ENCODE data around the gene MRGPRE. TPM values are rescaled to one million over a fixed set of nuclear protein-coding genes. Genes with fewer than 3 reads are reported as not detected.

Gene MRGPRE
- total RNA-seq, 4 donors from 2014 or later, result not detected

DNA sequence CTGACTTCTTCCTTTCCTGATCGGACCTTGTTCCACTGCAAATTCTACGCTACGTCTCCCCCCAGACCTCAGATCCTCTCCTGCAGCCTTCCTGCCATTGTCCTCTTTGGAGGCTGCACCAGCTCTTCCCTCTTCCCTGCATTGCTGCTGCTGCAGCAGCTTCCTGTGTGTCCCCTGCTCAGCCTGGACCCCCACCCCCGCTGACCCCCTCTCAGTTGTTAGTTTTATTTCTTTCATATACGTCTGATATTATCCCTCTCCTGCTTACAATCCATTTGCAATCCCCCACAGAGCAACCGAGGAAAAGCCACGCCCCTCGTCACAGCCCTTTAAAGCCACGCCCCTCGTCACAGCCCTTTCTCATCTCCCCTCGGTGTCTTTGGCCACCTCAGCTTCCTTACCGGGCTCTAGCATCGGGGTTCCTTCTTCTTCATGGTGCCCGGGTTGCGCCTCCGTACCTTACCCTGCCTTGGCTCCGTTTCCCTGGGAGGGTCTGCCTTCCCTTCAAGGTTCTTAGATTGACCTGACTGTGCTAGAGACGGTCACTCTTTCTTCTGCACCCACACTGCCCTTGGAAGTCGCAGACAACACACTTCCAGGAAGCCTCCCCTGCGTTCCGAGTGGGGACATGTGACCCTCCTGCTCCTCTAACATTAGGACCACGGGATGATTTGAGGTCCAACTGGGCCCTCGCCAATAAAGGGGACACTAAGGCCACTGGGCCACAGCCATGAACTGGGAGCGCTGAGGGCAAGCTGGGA is 18.4 kb downstream of the MRGPRE start:
- intact Hi-C loops (cut with DNase I; ENCODE audit: low total_unique reads), result loop anchor here (10.0 kb wide), 1 partner anchor 109 kb away; no protein-coding TSS in a partner anchor

DNA sequence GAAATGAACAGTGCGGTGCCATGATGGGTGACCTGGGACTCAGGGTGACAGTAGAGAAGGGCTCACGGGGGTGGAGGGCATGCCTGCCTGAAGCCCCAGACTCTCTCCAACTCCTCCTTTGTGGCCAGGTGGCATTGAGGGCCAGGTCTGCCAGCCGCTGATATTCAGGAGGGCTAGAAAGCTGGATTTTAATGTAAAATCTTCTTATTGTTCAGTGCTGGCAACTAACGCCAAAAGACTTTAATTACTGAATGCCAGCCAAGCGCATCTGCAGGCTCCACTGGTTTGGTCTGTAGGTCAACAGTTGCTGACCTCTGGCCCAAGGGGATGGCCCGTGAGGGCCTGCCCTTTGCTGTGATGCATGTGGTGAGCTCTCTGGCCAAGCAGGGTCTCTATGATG is 23.9 kb downstream of the MRGPRE start:
- TF ChIP-seq, protein P1, sequence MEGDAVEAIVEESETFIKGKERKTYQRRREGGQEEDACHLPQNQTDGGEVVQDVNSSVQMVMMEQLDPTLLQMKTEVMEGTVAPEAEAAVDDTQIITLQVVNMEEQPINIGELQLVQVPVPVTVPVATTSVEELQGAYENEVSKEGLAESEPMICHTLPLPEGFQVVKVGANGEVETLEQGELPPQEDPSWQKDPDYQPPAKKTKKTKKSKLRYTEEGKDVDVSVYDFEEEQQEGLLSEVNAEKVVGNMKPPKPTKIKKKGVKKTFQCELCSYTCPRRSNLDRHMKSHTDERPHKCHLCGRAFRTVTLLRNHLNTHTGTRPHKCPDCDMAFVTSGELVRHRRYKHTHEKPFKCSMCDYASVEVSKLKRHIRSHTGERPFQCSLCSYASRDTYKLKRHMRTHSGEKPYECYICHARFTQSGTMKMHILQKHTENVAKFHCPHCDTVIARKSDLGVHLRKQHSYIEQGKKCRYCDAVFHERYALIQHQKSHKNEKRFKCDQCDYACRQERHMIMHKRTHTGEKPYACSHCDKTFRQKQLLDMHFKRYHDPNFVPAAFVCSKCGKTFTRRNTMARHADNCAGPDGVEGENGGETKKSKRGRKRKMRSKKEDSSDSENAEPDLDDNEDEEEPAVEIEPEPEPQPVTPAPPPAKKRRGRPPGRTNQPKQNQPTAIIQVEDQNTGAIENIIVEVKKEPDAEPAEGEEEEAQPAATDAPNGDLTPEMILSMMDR (IDR thresholded peaks at IDR 0.05), result no peak
- TF ChIP-seq POLR2A (IDR thresholded peaks at IDR 0.05), result no peak

More for the DNA sequence above, 18.4 kb downstream of the MRGPRE start:
- DNase-seq (ENCODE audit: low spot score in 2 of 2), result no peak
- TF ChIP-seq, protein P1 (IDR thresholded peaks at IDR 0.05), result no peak
- no peak for TF ChIP-seq POLR2A (IDR thresholded peaks at IDR 0.05)
- no peak overlapping the region for H3K4me3 ChIP-seq (ENCODE audit: low read depth, poor library complexity, severe bottlenecking)
- 58 to 62% methylated on average over 24 of the region's 24 CpGs for WGBS, 2 donors

DNA sequence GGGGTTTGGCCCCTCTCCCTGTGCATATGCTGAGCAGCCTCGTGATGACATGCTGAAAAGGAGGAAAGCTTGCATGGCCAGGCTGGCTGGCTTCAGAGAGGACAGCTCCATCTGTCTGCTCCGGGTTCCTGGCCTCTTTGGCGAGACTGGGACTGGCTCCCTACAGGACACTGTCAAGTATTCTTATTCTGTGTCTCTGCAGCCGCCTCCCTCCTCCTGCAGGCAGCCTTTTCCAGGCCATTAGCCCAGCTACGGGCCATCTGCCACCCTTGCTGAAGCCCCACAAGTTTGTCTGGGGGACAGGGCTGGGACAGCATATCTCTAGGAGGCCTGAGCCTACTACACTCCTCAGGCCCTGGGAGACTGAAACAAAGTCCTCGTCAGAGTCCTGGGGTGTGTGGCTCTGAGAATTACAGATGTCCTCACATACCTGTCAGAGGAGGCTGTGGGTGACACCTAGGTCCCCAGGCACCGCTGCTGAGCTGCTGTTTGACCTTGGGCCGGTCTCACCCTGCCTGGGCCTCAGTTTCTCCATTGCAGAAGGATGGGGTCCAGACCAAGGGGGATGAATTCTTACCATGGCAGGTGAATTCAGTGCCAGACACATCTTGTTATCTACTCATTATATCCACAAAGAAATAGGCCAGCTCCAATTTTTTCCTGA is 24.6 kb downstream of the MRGPRE start:
- 81 to 86% methylated on average over 8 of the region's 8 CpGs for WGBS, 2 donors
- TF ChIP-seq, protein P1 (IDR thresholded peaks at IDR 0.05), result no peak
- no peak for TF ChIP-seq POLR2A (IDR thresholded peaks at IDR 0.05)
- intact Hi-C loops (cut with DNase I; ENCODE audit: low total_unique reads), result no loop called here
- no peak overlapping the region for H3K4me3 ChIP-seq (ENCODE audit: low read depth, poor library complexity, severe bottlenecking)
- DNase-seq (ENCODE audit: low spot score in 2 of 2), result no peak

More for the DNA sequence above, 23.9 kb downstream of the MRGPRE start:
- WGBS, 2 donors, result 84 to 87% methylated on average over 6 of the region's 6 CpGs
- intact Hi-C loops (cut with DNase I; ENCODE audit: low total_unique reads), result no loop called here
- no peak for DNase-seq (ENCODE audit: low spot score in 2 of 2)
- no peak overlapping the region for H3K4me3 ChIP-seq (ENCODE audit: low read depth, poor library complexity, severe bottlenecking)

DNA sequence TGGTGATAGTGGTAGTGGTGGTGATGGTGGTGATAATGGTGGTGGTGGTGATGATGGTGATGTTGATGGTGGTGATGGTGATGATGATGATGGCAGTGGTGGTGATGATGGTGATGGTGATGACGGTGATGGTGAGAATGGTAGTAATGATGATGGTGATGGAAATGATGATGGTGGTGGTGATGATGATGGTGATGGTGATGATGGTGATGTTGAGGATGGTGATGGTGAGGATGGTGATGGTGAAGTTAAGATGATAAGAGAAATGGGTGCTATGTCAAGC is 25.4 kb downstream of the MRGPRE start:
- H3K4me3 ChIP-seq (ENCODE audit: low read depth, poor library complexity, severe bottlenecking), result no peak overlapping the region
- no peak for DNase-seq (ENCODE audit: low spot score in 2 of 2)
- intact Hi-C loops (cut with DNase I; ENCODE audit: low total_unique reads), result no loop called here
- no peak for TF ChIP-seq POLR2A (IDR thresholded peaks at IDR 0.05)
- TF ChIP-seq, protein P1 (IDR thresholded peaks at IDR 0.05), result no peak
- whole genome bisulfite sequencing, 2 donors, result 94 to 95% methylated on average over 1 of the region's 1 CpG

DNA sequence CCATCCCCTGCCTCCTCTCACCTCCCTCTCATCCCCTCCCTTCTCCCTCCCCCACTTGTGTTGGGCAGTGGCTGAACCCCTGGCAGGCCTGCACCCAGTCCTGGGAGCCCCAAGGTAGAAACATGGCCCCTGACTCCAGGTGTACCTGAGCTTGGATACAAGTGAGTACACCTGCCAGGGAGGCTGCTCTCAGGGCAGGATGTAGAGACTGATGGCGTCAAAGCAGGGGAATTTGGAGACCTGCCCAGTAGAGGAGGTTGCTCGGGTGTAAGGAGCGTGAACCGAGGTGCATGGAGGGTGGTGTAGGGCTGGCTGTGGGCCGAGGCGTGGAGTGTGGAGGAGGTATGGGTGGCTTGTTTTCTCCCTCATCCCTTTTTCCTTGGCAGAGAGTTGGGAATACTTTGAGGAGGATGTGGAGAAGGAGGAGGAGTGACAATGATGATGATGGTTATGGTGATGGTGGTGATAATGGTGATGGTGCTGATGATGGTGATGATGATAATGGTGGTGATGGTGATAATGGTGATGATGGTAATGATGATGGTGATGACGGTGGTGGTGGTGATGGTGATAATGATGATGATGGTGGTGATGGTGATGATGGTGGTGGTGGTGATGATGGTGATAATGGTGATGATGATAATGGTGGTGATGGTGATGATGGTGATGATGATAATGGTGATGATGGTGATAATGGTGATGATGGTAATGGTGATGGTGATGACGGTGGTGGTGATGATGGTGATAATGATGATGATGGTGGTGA is 25.9 kb downstream of the MRGPRE start:
- no peak overlapping the region for H3K4me3 ChIP-seq (ENCODE audit: low read depth, poor library complexity, severe bottlenecking)
- 81 to 85% methylated on average over 8 of the region's 8 CpGs for WGBS, 2 donors
- intact Hi-C loops (cut with DNase I; ENCODE audit: low total_unique reads), result no loop called here
- TF ChIP-seq POLR2A (IDR thresholded peaks at IDR 0.05), result no peak
- TF ChIP-seq, protein P1 (IDR thresholded peaks at IDR 0.05), result no peak
- no peak for DNase-seq (ENCODE audit: low spot score in 2 of 2)

All from lower leg skin (tissue), 4 donors.